Measurements from ENCODE around the gene PSMF1.

The PSMF1 gene

GRCh38 chr20:1190847-1191246 is 72.4 kb downstream of the PSMF1 start:
- DNase-seq (ENCODE audit: low spot score) = no peak

- DNase-seq (ENCODE audit: low spot score) = no peak
Measured at GRCh38 chr20:1191299-1191698, 72.9 kb downstream of the PSMF1 start.

DNA sequence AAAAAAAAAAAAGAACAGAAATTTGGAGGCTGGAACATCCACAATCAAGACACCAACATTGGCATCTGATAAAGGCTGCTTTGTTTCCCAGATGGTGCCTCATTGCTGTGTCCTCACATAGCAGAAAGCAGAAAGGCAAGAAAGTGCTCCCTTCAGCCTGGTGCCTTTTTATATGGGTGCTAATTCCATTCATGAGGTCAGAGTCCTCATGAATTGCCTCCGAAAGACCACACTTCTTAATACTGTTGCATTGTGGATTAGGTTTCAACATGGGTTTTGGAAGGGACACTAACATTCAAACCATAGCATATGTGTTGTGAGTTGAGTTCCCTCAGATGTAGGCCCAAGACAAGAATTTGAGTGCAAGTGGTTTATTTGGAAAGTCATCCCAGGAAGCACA is 76.8 kb downstream of the PSMF1 start:
- DNase-seq (ENCODE audit: low spot score) = no peak

DNA sequence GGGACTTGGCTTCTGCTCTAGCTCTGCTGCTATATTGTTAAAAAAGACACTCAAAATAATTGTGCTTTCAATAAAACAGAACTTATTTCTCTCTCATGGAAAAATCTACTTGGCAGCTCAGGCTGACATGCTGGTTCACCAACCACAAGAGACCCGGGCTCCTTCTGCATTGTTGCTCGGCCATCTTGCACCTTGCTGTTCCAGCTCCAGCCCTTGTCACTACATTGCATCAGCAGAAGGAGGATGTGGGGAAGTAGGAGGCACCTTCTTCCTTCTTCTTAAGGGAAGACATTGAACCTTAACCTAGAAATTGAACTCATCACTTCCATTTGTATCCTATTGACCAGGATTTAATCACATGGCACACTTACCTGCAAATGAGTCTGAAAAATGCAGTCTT is 78.2 kb downstream of the PSMF1 start:
- no peak for DNase-seq (ENCODE audit: low spot score)

- DNase-seq (ENCODE audit: low spot score) = no peak
Measured at GRCh38 chr20:1197801-1198200, 79.4 kb downstream of the PSMF1 start.

- DNase-seq (ENCODE audit: low spot score) = no peak
Measured at GRCh38 chr20:1198751-1199150, 80.3 kb downstream of the PSMF1 start.

DNA sequence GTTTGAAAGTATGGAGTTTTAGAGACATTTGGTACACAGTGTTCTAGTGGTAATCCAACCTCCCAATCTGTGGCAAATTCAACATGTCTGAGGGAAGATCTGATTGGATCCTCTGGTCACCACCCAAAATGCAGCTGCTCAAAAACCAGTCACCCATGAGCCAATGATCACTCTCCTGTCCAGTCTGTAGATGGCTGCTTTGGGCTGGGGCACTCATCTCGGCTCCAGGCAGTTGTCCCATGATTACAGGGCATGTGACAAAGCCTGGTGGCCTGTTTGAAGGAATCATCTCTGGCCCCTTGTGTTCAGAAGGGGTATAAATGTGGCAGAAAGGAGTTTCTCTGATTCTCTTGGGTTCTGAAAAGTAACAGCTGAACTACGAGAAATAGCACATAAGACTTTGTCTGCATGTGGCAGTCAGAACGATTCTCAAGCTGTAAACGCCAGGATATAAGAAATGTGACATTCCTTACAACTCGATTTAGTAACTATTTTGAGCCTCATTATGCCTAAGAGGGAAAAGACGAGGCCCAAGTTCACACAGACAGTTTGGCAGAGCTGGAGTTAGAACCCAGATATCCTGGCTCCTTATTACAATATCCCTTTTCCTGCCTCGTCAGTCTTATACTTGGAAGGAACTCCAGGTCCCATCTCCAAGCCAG is 80.9 kb downstream of the PSMF1 start:
- DNase-seq (ENCODE audit: low spot score) = no peak

- no peak for DNase-seq (ENCODE audit: low spot score)
Measured at GRCh38 chr20:1199964-1200363, 81.6 kb downstream of the PSMF1 start.

- no peak for DNase-seq (ENCODE audit: low spot score)
Measured at GRCh38 chr20:1202762-1203504, 84.5 kb downstream of the PSMF1 start, which contains the start of gene C20orf202. C20orf202 (plus strand) TSS chr20:1203454; CDS start chr20:1203586, 132 bp downstream.

DNA sequence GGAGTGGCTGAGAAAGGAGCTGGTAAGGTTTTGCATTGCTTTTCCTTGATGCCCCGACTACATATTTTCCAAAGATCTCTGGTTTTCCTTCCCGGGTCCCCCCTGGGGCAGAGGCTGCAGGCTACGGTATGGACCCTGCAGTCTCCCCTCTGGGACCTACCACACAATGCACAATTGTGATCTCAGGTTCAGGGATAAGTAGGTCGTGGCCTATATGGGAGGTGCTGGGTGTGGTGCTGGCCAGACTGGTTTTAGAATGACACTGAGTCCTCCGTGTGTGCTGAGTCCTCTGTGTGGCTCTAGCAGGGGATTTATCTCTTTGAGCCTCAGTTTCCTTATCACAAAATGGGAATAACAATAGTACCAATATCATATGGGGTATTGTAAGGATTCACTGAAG is 85.2 kb downstream of the PSMF1 start:
- DNase-seq (ENCODE audit: low spot score) = no peak

GRCh38 chr20:1204113-1204512 is 85.7 kb downstream of the PSMF1 start:
- no peak for DNase-seq (ENCODE audit: low spot score)

DNA sequence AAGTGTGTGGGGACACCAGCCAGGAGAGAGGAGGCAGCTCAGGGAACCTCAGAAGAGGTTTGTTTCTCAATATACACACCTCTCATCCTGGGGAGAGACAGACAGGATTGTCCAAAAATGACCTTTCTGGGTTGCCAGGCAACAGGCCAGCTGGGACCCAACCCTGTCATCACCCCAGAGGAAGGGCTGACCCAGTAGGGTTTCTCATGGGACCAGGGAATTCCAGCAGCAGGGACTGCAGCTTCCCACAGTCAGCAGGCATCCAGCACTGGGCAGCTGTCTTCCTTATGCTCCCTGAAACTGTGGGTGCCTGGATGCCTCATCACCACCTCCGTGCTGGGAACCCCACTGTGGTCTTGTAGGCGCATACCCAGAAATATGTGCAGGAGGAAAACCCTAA is 86.2 kb downstream of the PSMF1 start:
- DNase-seq (ENCODE audit: low spot score) = no peak

DNA sequence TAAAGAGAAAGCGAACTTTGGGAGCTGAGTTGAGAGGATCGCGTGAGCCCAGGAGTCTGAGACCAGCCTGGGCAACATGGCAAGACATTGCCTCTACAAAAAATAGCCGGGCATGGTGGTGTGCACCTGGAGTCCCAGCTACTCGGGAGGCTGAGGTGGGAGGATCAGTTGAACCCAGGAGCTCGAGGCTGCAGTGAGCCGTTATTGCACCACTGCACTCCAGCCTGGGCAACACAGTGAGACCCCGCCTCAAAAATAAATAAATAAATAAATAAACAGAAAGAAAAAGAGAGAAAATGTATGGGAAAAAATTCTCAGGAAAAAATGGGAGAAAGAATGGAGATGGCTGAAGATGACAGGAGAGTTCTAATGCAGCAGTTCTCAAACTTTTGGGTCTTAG is 87.4 kb downstream of the PSMF1 start:
- no peak for DNase-seq (ENCODE audit: low spot score)

GRCh38 chr20:1206366-1207148 is 88.2 kb downstream of the PSMF1 start:
- DNase-seq (ENCODE audit: low spot score) = no peak

- no peak for DNase-seq (ENCODE audit: low spot score)
Measured at GRCh38 chr20:1207293-1207878, 89.0 kb downstream of the PSMF1 start.

DNA sequence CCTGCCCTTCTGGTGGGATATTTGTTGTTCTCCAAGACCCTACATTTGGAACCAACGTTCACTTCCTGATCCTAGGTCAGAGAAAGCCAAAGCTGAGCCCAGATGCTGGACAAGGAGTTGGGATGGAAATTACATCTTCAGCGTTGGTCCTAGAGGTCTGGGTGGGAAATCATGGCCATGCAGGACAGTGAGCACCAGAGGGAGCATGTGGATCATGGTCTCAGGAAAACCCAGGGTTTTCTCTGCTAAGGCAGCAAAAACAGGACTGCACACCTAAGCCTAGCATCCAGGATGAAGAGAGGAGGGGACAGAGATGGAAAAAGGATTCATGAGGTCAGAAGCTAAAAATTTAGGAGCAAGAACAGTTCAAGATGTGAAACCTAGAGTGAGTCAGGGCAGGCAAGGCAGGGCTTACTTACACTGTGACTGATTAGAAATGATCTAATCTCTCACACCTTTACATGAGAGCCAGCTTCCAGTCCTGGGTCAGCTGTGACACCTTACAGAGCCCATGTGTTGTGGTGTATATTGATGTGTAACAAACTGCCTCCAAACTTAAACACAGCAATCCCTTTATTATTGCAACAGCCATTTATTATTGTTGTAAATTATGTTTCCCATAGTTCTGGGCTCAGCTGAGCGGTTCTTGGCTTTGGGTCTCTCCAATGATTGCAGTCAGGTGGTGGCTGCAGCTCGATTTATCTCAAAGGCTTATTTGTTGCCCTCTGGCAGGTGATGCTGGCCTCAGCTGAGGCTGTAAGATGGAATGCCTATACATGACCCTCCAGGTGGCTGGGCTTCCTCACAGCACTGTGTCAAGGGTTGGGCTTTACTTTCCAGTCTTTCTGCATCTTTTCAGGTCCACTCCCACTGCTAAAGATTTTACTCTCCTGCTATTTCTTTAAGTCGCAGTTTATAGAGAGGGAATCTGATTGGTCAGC is 91.3 kb downstream of the PSMF1 start:
- DNase-seq (ENCODE audit: low spot score) = no peak

- DNase-seq (ENCODE audit: low spot score) = no peak
Measured at GRCh38 chr20:1210501-1210900, 92.1 kb downstream of the PSMF1 start.

GRCh38 chr20:1212023-1212422 is 93.6 kb downstream of the PSMF1 start:
- DNase-seq (ENCODE audit: low spot score) = no peak

DNA sequence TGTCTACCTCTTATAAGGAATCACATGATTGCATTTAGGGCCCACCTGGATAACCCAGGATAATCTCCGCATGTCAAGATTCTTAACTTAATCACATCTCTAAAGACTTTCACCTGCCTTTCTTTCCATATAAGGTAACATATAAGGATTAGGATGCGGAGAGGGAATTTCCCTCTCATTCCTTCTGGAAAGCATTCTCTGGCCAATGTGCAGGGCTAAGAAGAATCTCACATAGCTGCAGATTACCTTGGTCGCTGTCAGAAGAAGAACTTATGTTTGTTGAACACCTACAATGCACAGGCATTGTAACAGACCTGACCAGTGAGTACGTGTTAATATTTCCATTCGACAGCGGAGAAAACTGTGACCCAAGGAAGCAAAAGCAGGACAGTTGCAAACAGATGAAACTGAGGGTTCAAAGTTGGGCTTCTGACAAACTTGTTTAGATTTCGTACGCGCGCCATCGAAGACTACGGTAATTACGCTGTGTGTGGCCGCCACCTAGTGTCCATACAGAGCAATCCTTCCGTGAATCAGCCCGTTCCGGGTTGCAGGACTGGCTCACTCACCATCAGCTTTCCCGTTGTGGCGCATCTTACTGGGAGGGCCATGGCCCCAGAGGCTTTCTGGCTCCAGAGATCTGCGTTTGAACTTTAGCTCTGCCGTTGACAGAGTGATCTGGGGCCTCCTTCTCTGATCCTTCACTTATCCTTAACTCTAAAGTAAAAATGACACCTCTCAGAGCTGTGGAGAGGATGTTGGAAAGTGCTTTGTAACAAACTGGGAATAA is 94.4 kb downstream of the PSMF1 start:
- peak; percentile 81 for DNase-seq (ENCODE audit: low spot score)

DNA sequence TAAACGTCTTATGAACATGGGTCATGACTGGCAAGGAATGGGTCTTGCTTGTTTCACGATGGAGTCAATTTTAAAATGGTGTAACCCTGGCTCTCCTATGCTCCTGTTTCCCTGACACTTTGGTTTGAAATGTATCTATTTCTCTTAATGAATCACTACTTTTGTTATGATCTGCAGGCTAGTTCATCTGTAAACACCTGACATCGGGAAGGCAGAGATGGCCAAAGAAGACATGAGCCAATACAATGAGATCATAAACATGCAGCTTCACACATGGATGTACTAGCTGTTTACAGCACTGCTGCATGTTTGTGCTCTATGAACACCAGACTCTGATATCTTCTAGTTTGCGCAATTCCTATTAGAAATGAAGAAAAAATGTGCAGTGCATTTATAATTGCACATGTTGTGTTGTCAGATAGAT is 96.4 kb downstream of the PSMF1 start:
- no peak for DNase-seq (ENCODE audit: low spot score)

Data from ecto neural progenitor cell (in vitro differentiated cells).